GM12874 (cell line): ENCODE data around the gene IRF5.

Experiments used
- TF ChIP-seq, protein P1 (sequence below): IDR thresholded peaks from 2 replicates; pipeline ENCODE4 v1.5.1; 2011; ENCODE audit warnings: low read depth, mild to moderate bottlenecking, control low read depth, low read length, moderate library complexity; ENCODE audit not compliant: insufficient read depth

The IRF5 gene

DNA sequence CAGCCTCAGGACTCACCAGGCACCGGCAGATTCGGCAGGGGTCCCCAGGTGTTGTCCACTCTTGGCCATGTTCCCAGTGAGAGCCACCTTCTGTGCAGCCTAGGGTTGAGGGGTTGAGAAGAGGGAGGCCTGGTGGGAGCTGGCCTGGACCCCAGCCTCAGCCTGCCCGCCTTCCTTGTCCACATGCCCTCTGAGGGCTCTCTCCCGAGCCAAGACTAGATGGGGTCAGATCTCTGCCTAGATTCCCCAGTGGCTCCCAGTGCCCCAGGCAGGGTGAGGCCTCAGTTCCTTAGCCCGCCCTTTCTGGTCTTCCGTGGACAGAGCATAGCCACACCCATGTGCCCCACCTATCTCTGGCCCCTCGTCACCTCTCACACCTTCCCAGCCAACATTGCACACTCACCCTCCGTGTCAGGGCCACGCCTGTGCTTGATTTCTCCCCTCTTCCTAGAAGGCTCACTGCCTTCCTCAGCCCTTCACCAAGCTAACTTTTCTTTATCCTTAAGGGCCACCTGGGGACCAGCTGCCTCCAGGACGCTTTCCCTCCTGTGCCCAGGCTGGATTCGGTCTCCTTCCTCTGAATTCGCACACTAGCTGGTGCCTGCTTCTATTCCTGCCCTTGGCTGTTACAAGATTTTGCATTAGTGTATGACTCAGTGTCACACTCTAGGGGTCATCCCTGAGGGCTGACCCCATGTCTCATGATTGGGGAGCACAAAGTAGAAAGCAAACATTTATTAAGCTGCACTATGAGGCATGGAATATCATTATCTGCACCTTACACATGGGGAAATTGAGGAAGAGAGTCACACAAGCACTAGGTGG, 34.8 kb upstream of the IRF5 start:
- TF ChIP-seq, protein P1, sequence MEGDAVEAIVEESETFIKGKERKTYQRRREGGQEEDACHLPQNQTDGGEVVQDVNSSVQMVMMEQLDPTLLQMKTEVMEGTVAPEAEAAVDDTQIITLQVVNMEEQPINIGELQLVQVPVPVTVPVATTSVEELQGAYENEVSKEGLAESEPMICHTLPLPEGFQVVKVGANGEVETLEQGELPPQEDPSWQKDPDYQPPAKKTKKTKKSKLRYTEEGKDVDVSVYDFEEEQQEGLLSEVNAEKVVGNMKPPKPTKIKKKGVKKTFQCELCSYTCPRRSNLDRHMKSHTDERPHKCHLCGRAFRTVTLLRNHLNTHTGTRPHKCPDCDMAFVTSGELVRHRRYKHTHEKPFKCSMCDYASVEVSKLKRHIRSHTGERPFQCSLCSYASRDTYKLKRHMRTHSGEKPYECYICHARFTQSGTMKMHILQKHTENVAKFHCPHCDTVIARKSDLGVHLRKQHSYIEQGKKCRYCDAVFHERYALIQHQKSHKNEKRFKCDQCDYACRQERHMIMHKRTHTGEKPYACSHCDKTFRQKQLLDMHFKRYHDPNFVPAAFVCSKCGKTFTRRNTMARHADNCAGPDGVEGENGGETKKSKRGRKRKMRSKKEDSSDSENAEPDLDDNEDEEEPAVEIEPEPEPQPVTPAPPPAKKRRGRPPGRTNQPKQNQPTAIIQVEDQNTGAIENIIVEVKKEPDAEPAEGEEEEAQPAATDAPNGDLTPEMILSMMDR, result no peak

DNA sequence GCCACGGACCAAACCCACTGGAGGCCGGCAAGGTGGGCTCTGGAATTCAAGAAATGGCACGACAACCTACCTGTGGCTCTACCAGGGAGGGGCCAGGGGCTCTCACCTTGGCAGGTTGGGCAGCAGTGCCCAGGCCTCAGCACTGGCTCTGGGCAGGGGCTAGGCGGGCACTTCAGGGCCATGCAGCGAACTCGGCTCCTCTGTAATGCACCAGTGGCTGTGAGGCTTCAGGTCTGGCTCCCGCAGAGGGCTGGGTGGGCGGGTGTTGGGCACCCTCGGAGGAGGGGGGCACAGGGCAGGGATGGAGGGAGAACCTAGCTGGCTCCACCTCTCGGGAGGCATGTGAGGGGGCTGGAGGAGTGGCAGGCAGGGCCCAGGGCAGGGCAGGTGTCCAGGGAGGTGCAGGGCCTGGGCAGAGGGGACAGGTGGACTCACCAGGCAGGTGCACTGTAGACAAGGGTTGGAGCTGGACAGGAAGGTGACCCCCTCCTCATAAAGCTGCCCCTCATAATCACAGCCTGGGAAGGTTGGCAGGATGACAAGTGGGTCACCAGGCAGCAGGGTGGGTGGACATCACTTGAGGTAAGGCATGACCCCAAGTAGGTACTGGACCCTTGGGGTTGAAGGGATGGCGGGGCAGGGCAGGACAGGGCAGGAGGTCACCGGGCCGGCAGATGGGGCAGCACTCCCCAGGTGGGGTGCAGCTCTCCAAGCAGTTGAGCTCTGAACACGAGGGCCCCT, 33.9 kb upstream of the IRF5 start:
- TF ChIP-seq, protein P1, result no peak

DNA sequence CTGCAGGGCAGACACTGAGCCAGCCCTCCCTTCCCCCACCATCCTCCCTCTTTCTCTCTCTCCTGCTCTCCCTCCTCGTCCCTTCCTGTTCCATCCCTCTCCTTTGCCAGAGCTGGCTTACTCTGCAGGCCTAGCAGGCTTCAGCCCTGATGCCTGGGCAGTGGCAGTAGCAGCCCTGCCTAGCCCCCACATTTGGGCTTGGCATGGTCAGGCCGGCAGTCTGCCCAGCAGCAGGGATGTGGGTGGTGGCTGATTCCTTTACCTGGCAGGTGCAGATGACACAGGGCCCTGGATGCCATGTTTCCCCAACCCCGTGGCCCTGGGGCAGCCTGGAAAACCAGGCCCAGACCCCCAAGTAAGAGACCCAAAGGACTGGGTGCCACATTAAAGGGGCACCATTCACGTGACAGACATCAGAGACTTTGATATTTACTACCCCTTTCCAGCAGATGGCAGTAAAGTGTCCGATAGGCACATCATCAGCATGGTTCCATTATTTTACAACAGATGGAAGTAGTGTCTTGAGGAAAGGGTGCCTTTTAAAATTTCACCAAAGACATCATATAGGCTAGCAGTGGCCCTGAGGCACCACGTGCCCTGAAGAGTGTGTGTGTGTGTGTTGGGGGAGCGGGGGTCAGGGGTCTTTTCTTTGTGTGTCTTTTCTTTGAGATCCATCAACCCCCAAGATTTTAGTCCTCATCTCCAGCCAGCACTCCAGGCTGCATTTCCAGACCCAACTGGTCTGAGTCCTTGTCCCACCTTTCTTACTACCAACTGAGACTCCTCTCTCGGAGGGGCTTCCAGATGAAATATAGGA, 33.1 kb upstream of the IRF5 start:
- TF ChIP-seq, protein P1, result peak; percentile 63

DNA sequence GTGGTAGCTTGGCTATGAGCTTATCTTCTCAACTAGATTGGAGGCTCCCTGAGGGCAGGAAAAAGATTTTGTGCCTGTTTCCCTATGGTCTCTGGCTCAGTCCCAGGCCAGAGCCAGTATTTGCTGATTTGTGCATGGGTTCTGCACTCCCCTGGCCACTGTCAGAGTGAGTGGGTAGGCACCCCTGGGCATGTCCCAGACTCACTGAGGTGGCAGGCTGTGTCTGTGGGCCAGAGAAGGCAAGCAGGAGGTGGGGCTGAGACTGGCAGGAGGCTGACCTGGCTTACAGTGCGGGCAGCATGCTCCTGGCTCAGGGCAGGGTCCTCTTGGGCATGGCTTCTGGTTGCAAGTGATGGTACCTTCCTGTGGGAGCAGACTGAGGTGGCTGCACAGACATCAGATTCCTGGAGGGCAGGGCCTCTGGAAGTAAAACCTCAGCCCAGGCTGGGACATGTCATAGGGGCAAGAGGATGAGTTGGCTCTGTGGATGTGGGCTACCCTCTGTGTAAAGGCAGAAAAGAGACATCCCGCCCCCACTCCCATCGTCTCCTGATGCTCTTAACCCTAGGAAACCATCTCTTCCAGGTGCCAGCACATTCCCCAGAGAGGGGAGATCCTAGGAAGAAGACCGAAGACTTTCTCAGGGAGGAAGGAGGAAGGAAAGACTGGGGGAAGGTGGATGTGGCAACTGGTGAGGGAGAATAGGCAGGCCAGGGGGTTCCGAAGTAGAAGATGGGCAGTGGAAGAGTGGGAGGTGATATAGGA, 31.5 kb upstream of the IRF5 start:
- TF ChIP-seq, protein P1, result no peak

DNA sequence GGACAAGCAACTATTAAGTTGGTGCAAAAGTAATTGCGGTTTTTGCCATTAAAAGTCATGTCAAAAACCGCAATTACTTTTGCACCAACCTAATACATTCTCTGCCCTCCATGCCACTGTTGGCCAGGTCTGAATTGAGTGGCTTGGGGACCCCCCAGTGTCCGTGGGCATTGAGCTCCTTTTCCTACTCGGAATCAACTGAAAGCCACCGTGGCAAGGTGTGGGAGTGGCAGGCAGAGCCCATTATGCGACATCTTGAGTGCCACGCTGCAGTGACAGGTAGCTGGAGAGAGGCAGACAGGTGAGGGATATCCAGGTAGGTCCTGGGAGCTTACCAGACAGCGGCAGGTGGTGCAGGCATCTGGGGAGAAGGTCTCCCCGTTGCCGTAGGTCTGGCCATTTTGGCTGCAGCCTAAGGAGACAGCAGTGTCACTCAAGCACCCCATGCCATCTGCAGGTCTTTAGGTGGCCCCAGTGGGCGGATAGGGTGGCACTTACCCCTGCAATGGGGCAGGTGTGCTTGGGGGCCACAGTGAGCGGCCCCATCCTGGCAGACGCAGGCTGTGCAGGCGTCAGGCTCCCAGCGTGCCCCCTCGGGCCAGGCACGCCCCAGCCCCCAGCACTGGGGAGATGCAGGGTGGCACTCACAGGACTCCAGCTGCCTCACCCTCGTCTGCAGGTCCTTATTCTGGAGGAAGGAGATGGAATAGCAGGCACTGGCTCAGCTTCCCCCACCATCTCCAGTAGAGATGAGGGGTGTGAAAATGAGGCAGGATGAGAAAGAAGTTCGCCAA, 30.8 kb upstream of the IRF5 start:
- TF ChIP-seq, protein P1, result no peak

DNA sequence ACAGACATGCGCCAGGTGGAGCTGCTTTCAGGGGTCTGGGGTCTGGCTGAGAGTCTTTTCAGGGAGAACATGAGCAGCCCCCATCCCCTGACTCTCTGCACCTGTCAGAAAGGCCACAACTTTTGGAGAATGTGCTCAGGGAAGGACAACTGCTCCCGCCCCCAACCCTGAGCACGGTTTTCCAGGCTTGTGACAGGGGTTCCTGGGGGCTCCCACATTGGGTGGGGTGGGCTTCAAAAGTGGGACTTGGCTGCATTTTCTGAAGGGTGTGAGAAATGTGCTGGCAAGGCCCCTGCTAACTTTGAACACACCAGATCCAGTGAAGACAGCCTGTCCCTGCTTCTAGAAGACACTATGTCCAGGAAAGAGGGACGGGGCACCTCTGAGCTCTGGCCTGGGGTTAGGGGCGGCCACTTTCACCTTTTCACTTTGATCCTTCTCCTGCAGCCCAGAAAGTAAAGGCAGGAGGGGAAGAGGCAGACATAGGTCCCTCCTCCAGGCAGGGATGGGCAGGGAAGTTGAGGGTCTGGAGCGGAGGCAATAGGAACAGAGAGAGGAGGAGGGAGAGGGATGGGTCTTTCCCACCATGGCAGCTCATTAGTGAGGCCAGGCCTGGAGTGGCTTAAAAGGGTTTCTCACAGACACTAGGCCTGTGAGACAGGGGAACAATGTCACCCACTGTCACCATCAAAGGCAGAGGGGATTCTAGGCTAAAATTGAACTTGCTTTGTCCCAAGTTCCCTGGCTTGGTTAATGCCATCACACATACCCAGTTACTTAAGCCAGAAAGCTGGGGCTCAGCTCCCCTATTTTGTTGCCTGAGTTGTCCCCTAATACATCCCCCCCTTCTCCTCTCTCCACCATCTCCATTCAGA, 28.7 kb upstream of the IRF5 start:
- TF ChIP-seq, protein P1, result no peak
